GM12892 (cell line): Measurements from ENCODE around the gene PID1.

Source experiments
- DNase-seq: peaks from one replicate; pipeline ENCODE4 v3.0.0; 2011; ENCODE audit not compliant: insufficient read length
- FAIRE-seq: peaks from 2 replicates; lab custom pipeline; 2011; peaks lifted over from hg19 to GRCh38; lab: Jason Lieb, UNC
- POLR2A ChIP-seq: IDR thresholded peaks from 2 replicates; pipeline ENCODE4 v1.6.1; 2011; ENCODE audit warnings: low read depth, low read length, control low read depth
- POLR2AphosphoS5 ChIP-seq: IDR thresholded peaks from 2 replicates; pipeline ENCODE4 v1.6.1; 2011; ENCODE audit warnings: low read depth, low read length, control low read depth
- TAF1 ChIP-seq: IDR thresholded peaks from 2 replicates; pipeline ENCODE4 v1.6.1; 2011; ENCODE audit warnings: low read depth, mild to moderate bottlenecking, control low read depth, low read length, borderline replicate concordance

PID1 gene

GRCh38 chr2:229279516-229279915 is 8.4 kb upstream of the PID1 start:
- DNase-seq, result no peak

GRCh38 chr2:229275506-229275905 is 4.4 kb upstream of the PID1 start:
- FAIRE-seq, result no peak

More at GRCh38 chr2:229279516-229279915, 8.4 kb upstream of the PID1 start:
- no peak for FAIRE-seq
- TF ChIP-seq POLR2AphosphoS5, result no peak
- no peak for TF ChIP-seq TAF1
- TF ChIP-seq POLR2A, result no peak

GRCh38 chr2:229273723-229274338 is 2.7 kb upstream of the PID1 start:
- DNase-seq (no peak), FAIRE-seq (peak; percentile 78)
- no peak for TF ChIP-seq POLR2AphosphoS5
- no peak for TF ChIP-seq POLR2A
- TF ChIP-seq TAF1, result no peak

More at GRCh38 chr2:229275506-229275905, 4.4 kb upstream of the PID1 start:
- no peak for DNase-seq
- TF ChIP-seq POLR2A (no peak), POLR2AphosphoS5 (no peak), TAF1 (no peak)

GRCh38 chr2:229273006-229273722 is 2.1 kb upstream of the PID1 start:
- FAIRE-seq, result no peak
- TF ChIP-seq TAF1 (no peak), POLR2A (no peak), POLR2AphosphoS5 (no peak)
- DNase-seq, result no peak

GRCh38 chr2:229269941-229270340 is 1.1 kb downstream of the PID1 start:
- DNase-seq (no peak), FAIRE-seq (no peak)
- TF ChIP-seq POLR2AphosphoS5 (no peak), POLR2A (no peak), TAF1 (no peak)

- TF ChIP-seq TAF1, result no peak
- TF ChIP-seq POLR2A, result no peak
- TF ChIP-seq POLR2AphosphoS5, result no peak
- FAIRE-seq (no peak), DNase-seq (no peak)
Measured at GRCh38 chr2:229269146-229269545, 1.9 kb downstream of the PID1 start.

- DNase-seq, result no peak
- TF ChIP-seq POLR2AphosphoS5 (no peak), POLR2A (no peak)
- no peak for FAIRE-seq
Measured at GRCh38 chr2:229268626-229269025, 2.5 kb downstream of the PID1 start.

GRCh38 chr2:229267080-229267479 is 4.0 kb downstream of the PID1 start:
- DNase-seq (no peak), FAIRE-seq (no peak)
- TF ChIP-seq TAF1 (no peak), POLR2A (no peak), POLR2AphosphoS5 (no peak)

- DNase-seq, result no peak
- FAIRE-seq, result no peak
- TF ChIP-seq POLR2AphosphoS5 (no peak), POLR2A (no peak), TAF1 (no peak)
Measured at GRCh38 chr2:229265727-229266126, 5.4 kb downstream of the PID1 start.

GRCh38 chr2:229261599-229261998 is 9.5 kb downstream of the PID1 start:
- DNase-seq (no peak), FAIRE-seq (no peak)
- TF ChIP-seq POLR2A (no peak), POLR2AphosphoS5 (no peak), TAF1 (no peak)

- TF ChIP-seq TAF1 (no peak), POLR2AphosphoS5 (no peak), POLR2A (no peak)
- DNase-seq, result no peak
- no peak for FAIRE-seq
Measured at GRCh38 chr2:229261076-229261475, 10.0 kb downstream of the PID1 start.

GRCh38 chr2:229257985-229258384 is 13.1 kb downstream of the PID1 start:
- no peak for FAIRE-seq
- no peak for TF ChIP-seq POLR2AphosphoS5
- TF ChIP-seq TAF1, result no peak
- no peak for TF ChIP-seq POLR2A
- DNase-seq, result no peak

GRCh38 chr2:229256376-229256775 is 14.7 kb downstream of the PID1 start:
- TF ChIP-seq TAF1 (no peak), POLR2A (no peak), POLR2AphosphoS5 (no peak)
- FAIRE-seq (no peak), DNase-seq (no peak)
